Measurements from ENCODE around the gene ADAD2. TPM values are rescaled to one million over a fixed set of nuclear protein-coding genes. Genes with fewer than 3 reads are reported as not detected.

The ADAD2 gene
- total RNA-seq, 4 donors from 2014 or later, result 7.4 TPM; not detected in 3

DNA sequence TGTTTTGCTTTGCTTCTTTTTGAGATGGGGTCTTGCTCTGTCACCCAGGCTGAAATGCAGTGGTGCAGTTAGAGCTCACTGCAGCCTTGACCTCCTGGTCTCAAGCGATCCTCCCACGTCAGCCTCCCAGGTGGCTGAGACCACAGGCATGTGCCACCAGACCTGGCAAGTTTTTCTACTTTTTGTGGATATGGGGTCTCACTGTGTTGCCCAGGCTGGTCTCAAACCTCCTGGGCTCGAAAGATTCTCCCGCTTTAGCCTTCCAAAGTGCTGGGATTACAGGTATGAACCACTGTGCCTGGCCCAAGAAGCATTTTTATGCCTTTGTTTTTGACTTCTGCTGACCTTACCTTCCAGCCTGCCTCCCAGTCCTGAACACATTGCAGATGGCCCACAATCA is 35.7 kb upstream of the ADAD2 start:
- intact Hi-C loops (cut with DNase I; ENCODE audit: low total_unique reads) (no loop called here), in situ Hi-C loops (cut with MboI; ENCODE audit: low pct_ligation_motif_present in 1 of 4, low pct_unique_long_range_greater_than_20kb in 1 of 4, low sequenced_read_pairs in 3 of 4) (no loop called here)
- DNase-seq, result no peak
- Histone ChIP-seq H3K4me1 (no peaks in the 10 kb centered on the region), H3K9me3 (no peaks in the 10 kb centered on the region), H3K27ac (no peak overlapping the region), H3K36me3 (no peaks in the 10 kb centered on the region), H3K4me3 (no peak overlapping the region), H3K27me3 (peaks cover 28% of the 10 kb centered on the region)
- WGBS, 2 donors (ENCODE audit: low coverage in 1 of 2), result 89% methylated on average over 4 of the region's 4 CpGs; no CpG with 5 or more reads in 1 of the 2 donors
- TF ChIP-seq EP300 (IDR thresholded peaks at IDR 0.05; ENCODE audit: low read depth) (no peak), POLR2A (IDR thresholded peaks at IDR 0.05) (no peak), POLR2AphosphoS5 (IDR thresholded peaks at IDR 0.05) (no peak)
- TF ChIP-seq, protein P1, sequence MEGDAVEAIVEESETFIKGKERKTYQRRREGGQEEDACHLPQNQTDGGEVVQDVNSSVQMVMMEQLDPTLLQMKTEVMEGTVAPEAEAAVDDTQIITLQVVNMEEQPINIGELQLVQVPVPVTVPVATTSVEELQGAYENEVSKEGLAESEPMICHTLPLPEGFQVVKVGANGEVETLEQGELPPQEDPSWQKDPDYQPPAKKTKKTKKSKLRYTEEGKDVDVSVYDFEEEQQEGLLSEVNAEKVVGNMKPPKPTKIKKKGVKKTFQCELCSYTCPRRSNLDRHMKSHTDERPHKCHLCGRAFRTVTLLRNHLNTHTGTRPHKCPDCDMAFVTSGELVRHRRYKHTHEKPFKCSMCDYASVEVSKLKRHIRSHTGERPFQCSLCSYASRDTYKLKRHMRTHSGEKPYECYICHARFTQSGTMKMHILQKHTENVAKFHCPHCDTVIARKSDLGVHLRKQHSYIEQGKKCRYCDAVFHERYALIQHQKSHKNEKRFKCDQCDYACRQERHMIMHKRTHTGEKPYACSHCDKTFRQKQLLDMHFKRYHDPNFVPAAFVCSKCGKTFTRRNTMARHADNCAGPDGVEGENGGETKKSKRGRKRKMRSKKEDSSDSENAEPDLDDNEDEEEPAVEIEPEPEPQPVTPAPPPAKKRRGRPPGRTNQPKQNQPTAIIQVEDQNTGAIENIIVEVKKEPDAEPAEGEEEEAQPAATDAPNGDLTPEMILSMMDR (IDR thresholded peaks at IDR 0.05), result no peak

DNA sequence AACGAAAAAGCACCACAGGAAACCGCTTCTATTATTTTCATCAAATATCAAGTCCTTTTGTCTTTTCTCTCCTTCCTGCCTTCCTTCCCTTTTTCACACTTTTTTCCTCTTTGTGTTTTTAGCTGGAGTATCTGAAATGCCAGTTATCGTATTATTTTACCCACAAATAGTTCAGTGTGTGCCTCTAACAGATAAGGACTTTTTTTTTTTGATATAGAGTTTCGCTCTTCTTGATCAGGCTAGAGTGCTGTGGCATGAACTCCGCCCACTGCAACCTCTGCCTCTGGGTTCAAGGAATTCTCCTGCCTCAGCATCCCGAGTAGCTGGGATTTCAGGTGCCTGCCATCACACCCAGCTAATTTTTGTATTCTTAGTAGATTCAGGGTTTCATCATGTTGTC is 35.2 kb upstream of the ADAD2 start:
- no peak for TF ChIP-seq EP300 (IDR thresholded peaks at IDR 0.05; ENCODE audit: low read depth)
- TF ChIP-seq, protein P1 (IDR thresholded peaks at IDR 0.05), result no peak
- TF ChIP-seq POLR2A (IDR thresholded peaks at IDR 0.05), result no peak
- TF ChIP-seq POLR2AphosphoS5 (IDR thresholded peaks at IDR 0.05), result no peak
- intact Hi-C loops (cut with DNase I; ENCODE audit: low total_unique reads), result no loop called here
- in situ Hi-C loops (cut with MboI; ENCODE audit: low pct_ligation_motif_present in 1 of 4, low pct_unique_long_range_greater_than_20kb in 1 of 4, low sequenced_read_pairs in 3 of 4), result no loop called here

GRCh38 chr16:84156342-84156784 is 34.6 kb upstream of the ADAD2 start:
- TF ChIP-seq EP300 (IDR thresholded peaks at IDR 0.05; ENCODE audit: low read depth), result no peak
- TF ChIP-seq, protein P1 (IDR thresholded peaks at IDR 0.05), result no peak
- TF ChIP-seq POLR2A (IDR thresholded peaks at IDR 0.05), result no peak
- TF ChIP-seq POLR2AphosphoS5 (IDR thresholded peaks at IDR 0.05), result no peak
- Histone ChIP-seq H3K27me3 (peaks cover 38% of the 10 kb centered on the region), H3K9me3 (no peaks in the 10 kb centered on the region), H3K27ac (no peak overlapping the region), H3K4me1 (no peaks in the 10 kb centered on the region), H3K36me3 (no peaks in the 10 kb centered on the region), H3K4me3 (no peak overlapping the region)
- no peak for DNase-seq
- intact Hi-C loops (cut with DNase I; ENCODE audit: low total_unique reads), result no loop called here
- in situ Hi-C loops (cut with MboI; ENCODE audit: low pct_ligation_motif_present in 1 of 4, low pct_unique_long_range_greater_than_20kb in 1 of 4, low sequenced_read_pairs in 3 of 4), result no loop called here
- 60 to 67% methylated on average over 4 to 5 of the region's 5 CpGs for WGBS, 2 donors (ENCODE audit: low coverage in 1 of 2)

More for the DNA sequence above, 35.2 kb upstream of the ADAD2 start:
- no peak overlapping the region for H3K27ac ChIP-seq
- WGBS, 2 donors (ENCODE audit: low coverage in 1 of 2), result 75 to 82% methylated on average over 6 of the region's 6 CpGs
- DNase-seq, result no peak
- H3K27me3 ChIP-seq, result peaks cover 32% of the 10 kb centered on the region
- H3K4me3 ChIP-seq, result no peak overlapping the region
- no peaks in the 10 kb centered on the region for H3K4me1 ChIP-seq
- no peaks in the 10 kb centered on the region for H3K9me3 ChIP-seq
- no peaks in the 10 kb centered on the region for H3K36me3 ChIP-seq

DNA sequence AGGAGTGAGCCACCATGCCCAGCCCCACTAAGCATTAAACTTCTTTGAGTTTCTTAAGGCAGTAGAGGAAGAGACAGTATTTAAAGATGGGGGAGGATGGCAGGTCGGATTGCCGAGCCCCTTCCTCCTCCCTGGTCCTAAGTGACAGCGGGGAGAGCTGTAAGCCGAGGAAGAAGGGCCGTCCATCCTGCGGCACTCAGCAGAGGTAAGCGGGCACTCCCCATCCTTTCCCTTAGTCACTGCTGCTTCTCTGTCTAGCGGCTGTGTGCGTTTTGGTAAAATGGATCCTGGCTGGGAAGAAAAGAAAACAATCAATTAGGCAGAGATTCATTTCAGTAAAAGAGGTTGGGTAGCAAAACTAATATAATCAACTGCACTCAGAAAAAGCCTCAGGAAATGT is 31.9 kb upstream of the ADAD2 start:
- intact Hi-C loops (cut with DNase I; ENCODE audit: low total_unique reads), result no loop called here
- Histone ChIP-seq H3K27ac (no peak overlapping the region), H3K4me3 (no peak overlapping the region), H3K4me1 (no peaks in the 10 kb centered on the region), H3K27me3 (peaks cover 46% of the 10 kb centered on the region), H3K36me3 (no peaks in the 10 kb centered on the region), H3K9me3 (no peaks in the 10 kb centered on the region)
- in situ Hi-C loops (cut with MboI; ENCODE audit: low pct_ligation_motif_present in 1 of 4, low pct_unique_long_range_greater_than_20kb in 1 of 4, low sequenced_read_pairs in 3 of 4), result no loop called here
- DNase-seq, result no peak
- 12 to 37% methylated on average over 5 to 9 of the region's 9 CpGs for WGBS, 2 donors (ENCODE audit: low coverage in 1 of 2)
- TF ChIP-seq EP300 (IDR thresholded peaks at IDR 0.05; ENCODE audit: low read depth) (no peak), POLR2A (IDR thresholded peaks at IDR 0.05) (no peak), POLR2AphosphoS5 (IDR thresholded peaks at IDR 0.05) (no peak)
- TF ChIP-seq, protein P1 (IDR thresholded peaks at IDR 0.05), result no peak
